HG02571 (cell line): Measurements from ENCODE around the gene ATXN10.
"Not testable (repeated sequence)": the region's sequence is repeated elsewhere in the genome, so short reads cannot be mapped to it uniquely, and the experiment has no call there.

Experiments
- ATAC-seq: cut with Tn5 transposase; IDR thresholded peaks from one replicate; pipeline ENCODE4 v1.9.1; 2021; ENCODE audit warnings: mild to moderate bottlenecking, moderate library complexity; ENCODE audit not compliant: unreplicated experiment

Gene ATXN10

GRCh38 chr22:45704648-45705047 lies 33.0 kb downstream of the ATXN10 start:
- no peak for ATAC-seq

GRCh38 chr22:45707605-45708004 lies 36.0 kb downstream of the ATXN10 start:
- ATAC-seq, result no peak

GRCh38 chr22:45708145-45708544 lies 36.5 kb downstream of the ATXN10 start:
- ATAC-seq, result no peak

- no peak for ATAC-seq
Observed at GRCh38 chr22:45709060-45709739, 37.6 kb downstream of the ATXN10 start.

GRCh38 chr22:45709866-45710265 lies 38.2 kb downstream of the ATXN10 start:
- ATAC-seq, result no peak

GRCh38 chr22:45710469-45710868 lies 38.8 kb downstream of the ATXN10 start:
- ATAC-seq, result no peak

GRCh38 chr22:45714390-45714789 lies 42.8 kb downstream of the ATXN10 start:
- ATAC-seq, result not testable (repeated sequence)

- ATAC-seq, result no peak
Observed at GRCh38 chr22:45717789-45718188, 46.2 kb downstream of the ATXN10 start.

- ATAC-seq, result no peak
Observed at GRCh38 chr22:45718391-45718790, 46.8 kb downstream of the ATXN10 start.

GRCh38 chr22:45720839-45721378 lies 49.3 kb downstream of the ATXN10 start:
- no peak for ATAC-seq

GRCh38 chr22:45722006-45722405 lies 50.4 kb downstream of the ATXN10 start:
- no peak for ATAC-seq

GRCh38 chr22:45726081-45726480 lies 54.4 kb downstream of the ATXN10 start:
- ATAC-seq, result no peak

GRCh38 chr22:45731041-45731797 lies 59.6 kb downstream of the ATXN10 start:
- no peak for ATAC-seq

GRCh38 chr22:45731798-45732495 lies 60.3 kb downstream of the ATXN10 start:
- ATAC-seq, result no peak

- ATAC-seq, result no peak
Observed at GRCh38 chr22:45735273-45735672, 63.6 kb downstream of the ATXN10 start.

- no peak for ATAC-seq
Observed at GRCh38 chr22:45738206-45738605, 66.6 kb downstream of the ATXN10 start.

GRCh38 chr22:45740236-45740635 lies 68.6 kb downstream of the ATXN10 start:
- ATAC-seq, result no peak

- ATAC-seq, result no peak
Observed at GRCh38 chr22:45742866-45743450, 71.3 kb downstream of the ATXN10 start.

- no peak for ATAC-seq
Observed at GRCh38 chr22:45743687-45744086, 72.1 kb downstream of the ATXN10 start.

- no peak for ATAC-seq
Observed at GRCh38 chr22:45744442-45744841, 72.8 kb downstream of the ATXN10 start.

- no peak for ATAC-seq
Observed at GRCh38 chr22:45750626-45751025, 79.0 kb downstream of the ATXN10 start.
